GM18505 (cell line): Measurements from ENCODE around the gene MORN2.
"Not testable (repeated sequence)": the region's sequence is repeated elsewhere in the genome, so short reads cannot be mapped to it uniquely, and the experiment has no call there.

Experiments used
- ATAC-seq: cut with Tn5 transposase; IDR thresholded peaks from one replicate; pipeline ENCODE4 v1.9.1; 2021; ENCODE audit not compliant: unreplicated experiment
- POLR2A ChIP-seq: IDR thresholded peaks from 4 replicates; pipeline ENCODE4 v1.6.1; 2011; ENCODE audit warnings: borderline replicate concordance; ENCODE audit not compliant: insufficient read depth, insufficient read length; ENCODE audit errors: extremely low read depth

MORN2 gene

GRCh38 chr2:38875576-38876367 is at the start of gene MORN2, which contains the start of gene DHX57:
Gene MORN2 (plus strand): TSS chr2:38875976.
Gene DHX57 (minus strand): TSS chr2:38875934. CDS start chr2:38868405, 7,529 bp downstream.
- TF ChIP-seq POLR2A: peak; percentile 64
- ATAC-seq: peak; percentile 100

GRCh38 chr2:38827539-38828145 is 48.1 kb upstream of the MORN2 start:
- ATAC-seq: not testable (repeated sequence)

GRCh38 chr2:38828460-38828859 is 47.3 kb upstream of the MORN2 start:
- TF ChIP-seq POLR2A: no peak
- no peak for ATAC-seq

GRCh38 chr2:38829971-38830370 is 45.8 kb upstream of the MORN2 start:
- ATAC-seq: no peak
- no peak for TF ChIP-seq POLR2A

- ATAC-seq: no peak
These were observed 45.1 kb upstream of the MORN2 start for GRCh38 chr2:38830526-38831159.

GRCh38 chr2:38835015-38835601 is 40.7 kb upstream of the MORN2 start:
- TF ChIP-seq POLR2A: no peak

More at GRCh38 chr2:38830526-38831159, 45.1 kb upstream of the MORN2 start:
- TF ChIP-seq POLR2A: no peak

GRCh38 chr2:38835990-38836389 is 39.8 kb upstream of the MORN2 start:
- peak; percentile 94 for ATAC-seq
- no peak for TF ChIP-seq POLR2A

More at GRCh38 chr2:38835015-38835601, 40.7 kb upstream of the MORN2 start:
- ATAC-seq: no peak

GRCh38 chr2:38836791-38837190 is 39.0 kb upstream of the MORN2 start:
- TF ChIP-seq POLR2A: no peak
- ATAC-seq: no peak

- no peak for TF ChIP-seq POLR2A
- peak; percentile 93 for ATAC-seq
These were observed 25.7 kb upstream of the MORN2 start for GRCh38 chr2:38850045-38850444.

- no peak for ATAC-seq
These were observed 19.6 kb upstream of the MORN2 start for GRCh38 chr2:38856165-38856564.

GRCh38 chr2:38862476-38862875 is 13.3 kb upstream of the MORN2 start:
- no peak for ATAC-seq
- no peak for TF ChIP-seq POLR2A

More at GRCh38 chr2:38856165-38856564, 19.6 kb upstream of the MORN2 start:
- no peak for TF ChIP-seq POLR2A

- no peak for TF ChIP-seq POLR2A
- no peak for ATAC-seq
These were observed 12.6 kb upstream of the MORN2 start for GRCh38 chr2:38863061-38863695.

GRCh38 chr2:38866773-38867443 is 8.9 kb upstream of the MORN2 start:
- no peak for TF ChIP-seq POLR2A
- no peak for ATAC-seq

GRCh38 chr2:38871432-38871831 is 4.3 kb upstream of the MORN2 start:
- no peak for ATAC-seq
- no peak for TF ChIP-seq POLR2A
